HEK293 (cell line): ENCODE data around the gene TMTC1.

Source experiments
- CTCF ChIA-PET: fragments of 350-600 bp; formaldehyde crosslinking; extraction: SDS; loops from one replicate; lab custom pipeline; 2021; ENCODE audit warnings: antibody characterized with exemption; lab: Yijun Ruan, JAX
- POLR2A ChIA-PET: fragments of 300-600 bp; formaldehyde crosslinking; extraction: SDS; loops from one replicate; lab custom pipeline; 2020; ENCODE audit warnings: antibody characterized with exemption, inconsistent platforms; lab: Yijun Ruan, JAX
- H3K27ac ChIP-seq: fragments of 200-500 bp; sonication (Bioruptor generic); 2 replicates; pipeline ENCODE4 v1.5.1; 2014; ENCODE audit warnings: low read depth, low read length, control low read depth, inconsistent platforms; ENCODE audit errors: extremely low read depth
- H3K36me3 ChIP-seq, 2 experiments: fragments of 200-500 bp in 1 of 2; sonication (Bioruptor generic) in 1 of 2; 1 replicate in 1 of 2; 2 replicates in 1 of 2; pipeline ENCODE4 v1.5.1; 2014 to 2017; ENCODE audit warnings: inconsistent platforms in 2 of 2, low read length in 2 of 2; ENCODE audit not compliant: control insufficient read depth in 2 of 2, insufficient read depth in 1 of 2
- H3K4me1 ChIP-seq: fragments of 200-500 bp; sonication (Bioruptor generic); 2 replicates; pipeline ENCODE4 v1.5.1; 2014; ENCODE audit warnings: mild to moderate bottlenecking, low read length, inconsistent platforms; ENCODE audit not compliant: control insufficient read depth, insufficient read depth
- H3K4me3 ChIP-seq: 2 replicates; pipeline ENCODE4 v1.5.1; 2011; ENCODE audit warnings: low read depth, mild to moderate bottlenecking, control low read depth, low read length, moderate library complexity
- H3K9me3 ChIP-seq: fragments of 200-500 bp; sonication (Bioruptor generic); 2 replicates; pipeline ENCODE4 v1.5.1; 2014; ENCODE audit warnings: low read depth, low read length, inconsistent platforms; ENCODE audit not compliant: control insufficient read depth, insufficient read depth
- AEBP2 ChIP-seq: fragments of 450-650 bp; formaldehyde crosslinking; IDR thresholded peaks from 2 replicates; pipeline ENCODE4 v1.5.1; 2016; ENCODE audit warnings: missing biosample characterization, missing genetic modification characterization, borderline replicate concordance
- ELK4 ChIP-seq: IDR thresholded peaks from 2 replicates; pipeline ENCODE4 v1.6.1; 2011; ENCODE audit warnings: mild to moderate bottlenecking, low read depth, low read length, borderline replicate concordance
- OVOL3 ChIP-seq: fragments of 450-650 bp; formaldehyde crosslinking; IDR thresholded peaks from 2 replicates; pipeline ENCODE4 v1.5.1; 2016; ENCODE audit warnings: missing biosample characterization, missing genetic modification characterization
- YY2 ChIP-seq: fragments of 450-650 bp; formaldehyde crosslinking; IDR thresholded peaks from 2 replicates; pipeline ENCODE4 v1.5.1; 2016; ENCODE audit warnings: missing biosample characterization, missing genetic modification characterization
- ZBTB48 ChIP-seq: fragments of 450-650 bp; formaldehyde crosslinking; IDR thresholded peaks from 2 replicates; pipeline ENCODE4 v1.5.1; 2016; ENCODE audit warnings: missing biosample characterization, missing genetic modification characterization
- ZNF133 ChIP-seq: fragments of 450-650 bp; formaldehyde crosslinking; IDR thresholded peaks from 2 replicates; pipeline ENCODE4 v1.5.1; 2016; ENCODE audit warnings: missing biosample characterization, missing genetic modification characterization
- ZNF140 ChIP-seq: fragments of 450-650 bp; formaldehyde crosslinking; IDR thresholded peaks from 2 replicates; pipeline ENCODE4 v1.5.1; 2016; ENCODE audit warnings: missing biosample characterization, missing genetic modification characterization
- ZNF280C ChIP-seq: fragments of 450-650 bp; formaldehyde crosslinking; IDR thresholded peaks from 2 replicates; pipeline ENCODE4 v1.5.1; 2016; ENCODE audit warnings: missing biosample characterization, missing genetic modification characterization
- ZNF350 ChIP-seq: fragments of 450-650 bp; formaldehyde crosslinking; IDR thresholded peaks from 2 replicates; pipeline ENCODE4 v1.5.0; 2017; ENCODE audit warnings: missing biosample characterization, mild to moderate bottlenecking, missing genetic modification characterization
- ZNF488 ChIP-seq: fragments of 450-650 bp; formaldehyde crosslinking; IDR thresholded peaks from 2 replicates; pipeline ENCODE4 v1.5.1; 2016; ENCODE audit warnings: missing biosample characterization, missing genetic modification characterization
- ZNF513 ChIP-seq: fragments of 450-650 bp; IDR thresholded peaks from 2 replicates; pipeline ENCODE4 v1.5.1; 2018; ENCODE audit warnings: missing biosample characterization, missing genetic modification characterization
- ZNF514 ChIP-seq: fragments of 450-650 bp; formaldehyde crosslinking; IDR thresholded peaks from 2 replicates; pipeline ENCODE4 v1.5.1; 2016; ENCODE audit warnings: missing biosample characterization, missing genetic modification characterization
- ZNF560 ChIP-seq: fragments of 450-650 bp; formaldehyde crosslinking; IDR thresholded peaks from 2 replicates; pipeline ENCODE4 v1.5.1; 2017; ENCODE audit warnings: missing biosample characterization, missing genetic modification characterization, borderline replicate concordance
- ZNF585B ChIP-seq: fragments of 450-650 bp; formaldehyde crosslinking; IDR thresholded peaks from 2 replicates; pipeline ENCODE4 v1.5.1; 2016; ENCODE audit warnings: missing biosample characterization, missing genetic modification characterization
- ZNF624 ChIP-seq: fragments of 450-650 bp; formaldehyde crosslinking; IDR thresholded peaks from 2 replicates; pipeline ENCODE4 v1.5.1; 2017; ENCODE audit warnings: missing biosample characterization, missing genetic modification characterization
- ZNF626 ChIP-seq: fragments of 450-650 bp; sonication (Bioruptor Pico); formaldehyde crosslinking; IDR thresholded peaks from 2 replicates; pipeline ENCODE4 v1.5.1; 2018; ENCODE audit warnings: missing biosample characterization, missing genetic modification characterization, inconsistent platforms
- ZNF654 ChIP-seq: fragments of 450-650 bp; formaldehyde crosslinking; IDR thresholded peaks from 2 replicates; pipeline ENCODE4 v1.5.1; 2016; ENCODE audit warnings: low read depth, missing biosample characterization, missing genetic modification characterization
- ZNF658 ChIP-seq: fragments of 450-650 bp; formaldehyde crosslinking; IDR thresholded peaks from 2 replicates; pipeline ENCODE4; 2016; ENCODE audit warnings: missing biosample characterization, missing genetic modification characterization
- ZNF660 ChIP-seq: fragments of 450-650 bp; IDR thresholded peaks from 2 replicates; pipeline ENCODE4 v1.5.1; 2018; ENCODE audit warnings: missing biosample characterization, mild to moderate bottlenecking, missing genetic modification characterization
- ZNF776 ChIP-seq: fragments of 450-650 bp; formaldehyde crosslinking; IDR thresholded peaks from 2 replicates; pipeline ENCODE4 v1.5.0; 2017; ENCODE audit warnings: missing biosample characterization, missing genetic modification characterization, borderline replicate concordance
- ZNF791 ChIP-seq: fragments of 450-650 bp; formaldehyde crosslinking; IDR thresholded peaks from 2 replicates; pipeline ENCODE4 v1.5.1; 2016; ENCODE audit warnings: missing biosample characterization, missing genetic modification characterization
- ZNF792 ChIP-seq: fragments of 450-650 bp; formaldehyde crosslinking; IDR thresholded peaks from 2 replicates; pipeline ENCODE4 v1.5.1; 2016; ENCODE audit warnings: missing biosample characterization, missing genetic modification characterization
- ZNF830 ChIP-seq: fragments of 450-650 bp; IDR thresholded peaks from 2 replicates; pipeline ENCODE4 v1.5.0; 2018; ENCODE audit warnings: missing biosample characterization, missing genetic modification characterization, low read depth, mild to moderate bottlenecking, moderate library complexity
- TF ChIP-seq, protein P1 (sequence below): fragments of 450-650 bp; formaldehyde crosslinking; IDR thresholded peaks from 2 replicates; pipeline ENCODE4 v1.5.1; 2017; ENCODE audit warnings: missing biosample characterization, missing genetic modification characterization
- TF ChIP-seq, protein P2 (sequence below): fragments of 450-650 bp; formaldehyde crosslinking; IDR thresholded peaks from 2 replicates; pipeline ENCODE4 v1.5.1; 2016; ENCODE audit warnings: missing biosample characterization, missing genetic modification characterization

TMTC1 gene

GRCh38 chr12:29692237-29692636 lies 91.5 kb downstream of the TMTC1 start:
- Histone ChIP-seq H3K9me3 (no peaks in the 10 kb centered on the region), H3K4me3 (no peak overlapping the region), H3K27ac (no peak overlapping the region), H3K36me3 (no peaks in the 10 kb centered on the region), H3K4me1 (no peaks in the 10 kb centered on the region)
- ChIA-PET POLR2A (no interaction called here), CTCF (no interaction called here)
- TF ChIP-seq ZNF513 (tag by site-specific recombination), result no peak
- TF ChIP-seq ELK4, result no peak
- TF ChIP-seq YY2 (tag by site-specific recombination), result no peak
- TF ChIP-seq ZNF514 (tag by site-specific recombination), result no peak
- no peak for TF ChIP-seq ZNF350 (tag by site-specific recombination)
- no peak for TF ChIP-seq ZNF626 (tag by site-specific recombination)
- no peak for TF ChIP-seq ZNF791 (tag by site-specific recombination)
- TF ChIP-seq ZNF660, result no peak
- no peak for TF ChIP-seq OVOL3

GRCh38 chr12:29691161-29691854 lies 92.4 kb downstream of the TMTC1 start:
- H3K4me3 ChIP-seq, result no peak overlapping the region
- CTCF ChIA-PET, result no interaction called here
- no peaks in the 10 kb centered on the region for H3K36me3 ChIP-seq
- H3K9me3 ChIP-seq, result no peaks in the 10 kb centered on the region
- H3K27ac ChIP-seq, result no peak overlapping the region
- POLR2A ChIA-PET, result no interaction called here
- no peaks in the 10 kb centered on the region for H3K4me1 ChIP-seq
- TF ChIP-seq ZNF654 (tag by site-specific recombination), result no peak
- TF ChIP-seq ZNF560, result no peak
- TF ChIP-seq, protein P1, sequence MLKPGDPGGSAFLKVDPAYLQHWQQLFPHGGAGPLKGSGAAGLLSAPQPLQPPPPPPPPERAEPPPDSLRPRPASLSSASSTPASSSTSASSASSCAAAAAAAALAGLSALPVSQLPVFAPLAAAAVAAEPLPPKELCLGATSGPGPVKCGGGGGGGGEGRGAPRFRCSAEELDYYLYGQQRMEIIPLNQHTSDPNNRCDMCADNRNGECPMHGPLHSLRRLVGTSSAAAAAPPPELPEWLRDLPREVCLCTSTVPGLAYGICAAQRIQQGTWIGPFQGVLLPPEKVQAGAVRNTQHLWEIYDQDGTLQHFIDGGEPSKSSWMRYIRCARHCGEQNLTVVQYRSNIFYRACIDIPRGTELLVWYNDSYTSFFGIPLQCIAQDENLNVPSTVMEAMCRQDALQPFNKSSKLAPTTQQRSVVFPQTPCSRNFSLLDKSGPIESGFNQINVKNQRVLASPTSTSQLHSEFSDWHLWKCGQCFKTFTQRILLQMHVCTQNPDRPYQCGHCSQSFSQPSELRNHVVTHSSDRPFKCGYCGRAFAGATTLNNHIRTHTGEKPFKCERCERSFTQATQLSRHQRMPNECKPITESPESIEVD (tag by site-specific recombination), result no peak
- TF ChIP-seq ZNF133 (tag by site-specific recombination), result no peak
- no peak for TF ChIP-seq ZNF830 (tag by site-specific recombination)
- TF ChIP-seq, protein P2, sequence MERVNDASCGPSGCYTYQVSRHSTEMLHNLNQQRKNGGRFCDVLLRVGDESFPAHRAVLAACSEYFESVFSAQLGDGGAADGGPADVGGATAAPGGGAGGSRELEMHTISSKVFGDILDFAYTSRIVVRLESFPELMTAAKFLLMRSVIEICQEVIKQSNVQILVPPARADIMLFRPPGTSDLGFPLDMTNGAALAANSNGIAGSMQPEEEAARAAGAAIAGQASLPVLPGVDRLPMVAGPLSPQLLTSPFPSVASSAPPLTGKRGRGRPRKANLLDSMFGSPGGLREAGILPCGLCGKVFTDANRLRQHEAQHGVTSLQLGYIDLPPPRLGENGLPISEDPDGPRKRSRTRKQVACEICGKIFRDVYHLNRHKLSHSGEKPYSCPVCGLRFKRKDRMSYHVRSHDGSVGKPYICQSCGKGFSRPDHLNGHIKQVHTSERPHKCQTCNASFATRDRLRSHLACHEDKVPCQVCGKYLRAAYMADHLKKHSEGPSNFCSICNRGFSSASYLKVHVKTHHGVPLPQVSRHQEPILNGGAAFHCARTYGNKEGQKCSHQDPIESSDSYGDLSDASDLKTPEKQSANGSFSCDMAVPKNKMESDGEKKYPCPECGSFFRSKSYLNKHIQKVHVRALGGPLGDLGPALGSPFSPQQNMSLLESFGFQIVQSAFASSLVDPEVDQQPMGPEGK, result no peak
- TF ChIP-seq ZBTB48 (tag by site-specific recombination), result no peak
- no peak for TF ChIP-seq ZNF658 (tag by site-specific recombination)
- no peak for TF ChIP-seq AEBP2 (tag by site-specific recombination)
- TF ChIP-seq ZNF585B, result no peak
- TF ChIP-seq ZNF624, result no peak
- no peak for TF ChIP-seq ZNF488 (tag by site-specific recombination)
- TF ChIP-seq ZNF140 (tag by site-specific recombination), result no peak
- TF ChIP-seq ZNF280C (tag by site-specific recombination), result no peak
- no peak for TF ChIP-seq ZNF792
- no peak for TF ChIP-seq ZNF776
